Spleen (tissue), 13 donors: ENCODE data around the gene PANK4. TPM values are rescaled to one million over a fixed set of nuclear protein-coding genes. Genes with fewer than 3 reads are reported as not detected.

ENCODE experiments used
- DNase-seq: peaks from one replicate; pipeline ENCODE4 v3.0.0-alpha.2; 2020
- H3K27ac ChIP-seq, 8 donors: fragments of 200-600 bp; sonication (generic) in 7 of 8; 1 replicate in 4 of 8; 2 replicates in 4 of 8; pipeline versions ENCODE4 v1.5.0 to v1.8.0; 2016 to 2021; ENCODE audit warnings: inconsistent platforms in 4 of 8, mild to moderate bottlenecking in 4 of 8, moderate library complexity in 1 of 8
- H3K27me3 ChIP-seq, 7 donors: fragments of 200-600 bp; sonication (generic) in 6 of 7; replicated peaks in 1 of 7; 1 replicate in 4 of 7; 2 replicates in 3 of 7; pipeline versions ENCODE4 v1.5.0 to v1.8.0; 2016 to 2021; ENCODE audit warnings: inconsistent platforms in 3 of 7, mild to moderate bottlenecking in 1 of 7
- H3K36me3 ChIP-seq, 6 donors: fragments of 200-600 bp; sonication (generic) in 5 of 6; 1 replicate in 4 of 6; 2 replicates in 2 of 6; pipeline versions ENCODE4 v1.5.0 to v1.8.0; 2016 to 2021; ENCODE audit warnings: inconsistent platforms in 2 of 6
- H3K4me1 ChIP-seq, 6 donors: fragments of 200-600 bp; sonication (generic) in 5 of 6; 1 replicate in 3 of 6; 2 replicates in 3 of 6; pipeline versions ENCODE4 v1.5.0 to v1.8.0; 2016 to 2021; ENCODE audit warnings: inconsistent platforms in 3 of 6
- H3K4me3 ChIP-seq, 8 donors: fragments of 200-600 bp; sonication (generic) in 7 of 8; 1 replicate in 4 of 8; 2 replicates in 4 of 8; pipeline versions ENCODE4 v1.5.0 to v1.8.0; 2016 to 2021; ENCODE audit warnings: inconsistent platforms in 4 of 8, mild to moderate bottlenecking in 4 of 8, moderate library complexity in 2 of 8
- H3K9me3 ChIP-seq, 8 donors: fragments of 200-600 bp; sonication (generic) in 7 of 8; 1 replicate in 4 of 8; 2 replicates in 4 of 8; pipeline versions ENCODE4 v1.5.0 to v1.8.0; 2016 to 2021; ENCODE audit warnings: inconsistent platforms in 4 of 8
- POLR2A ChIP-seq, 3 donors: fragments of 450-650 bp; IDR thresholded peaks; one replicate each; pipeline ENCODE4 v1.5.1; 2017; ENCODE audit warnings: antibody characterized with exemption in 3 of 3, mild to moderate bottlenecking in 1 of 3
- POLR2AphosphoS5 ChIP-seq, 3 donors: sonication (generic); formaldehyde crosslinking; IDR thresholded peaks; one replicate each; pipeline ENCODE4 v1.5.1; 2017; ENCODE audit warnings: antibody characterized with exemption in 3 of 3
- WGBS, 5 donors: extraction: QIAGEN DNeasy Blood & Tissue Kit in 3 of 5; methylation state at CpG; one replicate each; pipeline versions ENCODE4 v1.1.5 to v1.1.7; 2013 to 2018; 5-methylcytosine and 5-hydroxymethylcytosine counted together
- intact Hi-C: fragments of 100-400 bp; cut with DNase I; formaldehyde crosslinking; loops from one replicate; pipeline ENCODE4 v1.15.0; 2023; ENCODE audit warnings: low total_unique reads
- long read RNA-seq, 2 donors: transcript quantifications; one replicate each; lab custom pipeline, GENCODE V29; 2026
- polyA plus RNA-seq, 3 donors: library from polyadenylated mRNA; stranded (reverse); fragments of 200-250 nt; gene quantifications; one replicate each; pipeline ENCODE4 v1.2.1, GENCODE V29; 2013
- total RNA-seq, 7 donors: library from RNA; depleted of rRNA in 3 of 7; stranded (reverse); fragments of >200 nt in 3 of 7; fragmentation: NEBNext Ultra II Directional in 4 of 7; extraction: Animal tissue kit (Norgen Biotek cat#: 25700) in 4 of 7; gene quantifications; one replicate each; pipeline versions ENCODE4 v1.1.0 to v1.2.1, GENCODE V29; 2016 to 2021
- TF ChIP-seq, protein P1 (sequence below), 11 experiments: fragments of 200-600 bp in 7 of 11; fragments of 450-650 bp in 4 of 11; sonication (generic) in 4 of 11; IDR thresholded peaks in 8 of 11; conservative IDR thresholded peaks in 3 of 11; 1 replicate in 7 of 11; 2 replicates in 4 of 11; pipeline versions ENCODE4 v1.4.0 to v1.8.0; 2016 to 2021; ENCODE audit warnings: antibody characterized with exemption in 11 of 11, inconsistent platforms in 4 of 11, mild to moderate bottlenecking in 1 of 11
- donor health status: healthy with polysubstance abuse.
- donor health status: DM: no; HTN: no; CAD: no; lungs with moderate emphysema.
- donor health status: DM: no; HTN: no; CAD: no.
- donor health status: Bipolar disorder and iron deficiency.
- donor health status: healthy.
- donor health status: DM: no; HTN: no; CAD: no.
- donor health status: DM: yes; HTN: yes; CAD: no.

PANK4 gene
- total RNA-seq, result 10 to 100 TPM; 34.9 to 49.5 (median 47.6) TPM
- polyA plus RNA-seq, result 10 to 100 TPM; 13.8 to 30.6 (median 14.0) TPM
- long read RNA-seq, donor 1, partial matches to known transcripts, result 0 of 2 reads
- long read RNA-seq, donor 1, other reads (novel, unspliced or antisense), result 0 of 2 reads
- long read RNA-seq, donor 2, partial matches to known transcripts, result 0 of 3 reads
- long read RNA-seq, donor 2, other reads (novel, unspliced or antisense), result 0 of 3 reads

GRCh38 chr1:2525920-2526823 lies at the start of gene PANK4:
Gene PANK4, minus strand, starts transcription at chr1:2526596. Its CDS starts 9 bp downstream, at chr1:2526587.
- TF ChIP-seq POLR2AphosphoS5 (IDR thresholded peaks at IDR 0.05) (peak; percentile 78 to 90 (median 80)), POLR2A (IDR thresholded peaks at IDR 0.05) (no peak)
- TF ChIP-seq, protein P1, sequence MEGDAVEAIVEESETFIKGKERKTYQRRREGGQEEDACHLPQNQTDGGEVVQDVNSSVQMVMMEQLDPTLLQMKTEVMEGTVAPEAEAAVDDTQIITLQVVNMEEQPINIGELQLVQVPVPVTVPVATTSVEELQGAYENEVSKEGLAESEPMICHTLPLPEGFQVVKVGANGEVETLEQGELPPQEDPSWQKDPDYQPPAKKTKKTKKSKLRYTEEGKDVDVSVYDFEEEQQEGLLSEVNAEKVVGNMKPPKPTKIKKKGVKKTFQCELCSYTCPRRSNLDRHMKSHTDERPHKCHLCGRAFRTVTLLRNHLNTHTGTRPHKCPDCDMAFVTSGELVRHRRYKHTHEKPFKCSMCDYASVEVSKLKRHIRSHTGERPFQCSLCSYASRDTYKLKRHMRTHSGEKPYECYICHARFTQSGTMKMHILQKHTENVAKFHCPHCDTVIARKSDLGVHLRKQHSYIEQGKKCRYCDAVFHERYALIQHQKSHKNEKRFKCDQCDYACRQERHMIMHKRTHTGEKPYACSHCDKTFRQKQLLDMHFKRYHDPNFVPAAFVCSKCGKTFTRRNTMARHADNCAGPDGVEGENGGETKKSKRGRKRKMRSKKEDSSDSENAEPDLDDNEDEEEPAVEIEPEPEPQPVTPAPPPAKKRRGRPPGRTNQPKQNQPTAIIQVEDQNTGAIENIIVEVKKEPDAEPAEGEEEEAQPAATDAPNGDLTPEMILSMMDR (IDR thresholded peaks at IDR 0.05 in 8 of 11, conservative IDR thresholded peaks at IDR 0.05 in 3 of 11), result peak in 6 of 11 experiments; percentile 16 to 52 (median 28)
- H3K27ac ChIP-seq, result peak within 1 kb of the TSS; percentile 55 to 93 (median 83)
- H3K36me3 ChIP-seq, result peaks cover 0 to 15% (median 7%) of the 10 kb centered on the region in 6 donors
- H3K4me3 ChIP-seq, result peak within 1 kb of the TSS; percentile 75 to 99 (median 86)
- DNase-seq, result peak; percentile 98
- WGBS, 5 donors, result 0 to 1% (median 0%) methylated on average over 30 to 107 of the region's 107 CpGs
- H3K27me3 ChIP-seq, result peaks cover 0 to 42% (median 17%) of the 10 kb centered on the region in 7 donors
- H3K9me3 ChIP-seq, result no peaks in the 10 kb centered on the region
- intact Hi-C loops, result no loop called here
- peaks cover 43 to 91% (median 77%) of the 10 kb centered on the region in 6 donors for H3K4me1 ChIP-seq

DNA sequence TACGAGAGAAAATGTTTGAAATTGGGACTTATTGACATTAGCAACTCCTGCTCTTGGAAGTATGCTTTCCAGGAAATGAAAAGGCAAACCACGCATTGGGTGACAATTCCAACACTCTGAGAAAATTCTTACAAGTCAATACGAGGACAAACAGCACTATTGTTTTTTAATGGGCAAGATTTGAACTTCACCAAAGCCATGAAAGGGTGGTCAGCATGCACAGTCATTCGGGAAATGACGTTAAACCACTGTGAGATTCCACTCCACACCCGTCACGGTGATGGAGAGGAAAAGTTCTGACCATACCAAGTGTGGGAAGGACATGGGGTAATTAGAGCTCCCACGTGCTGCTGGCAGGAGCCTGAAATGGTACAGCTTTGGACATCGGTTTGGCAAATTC lies 48.0 kb upstream of the PANK4 start:
- peaks cover 26 to 42% (median 39%) of the 10 kb centered on the region in 6 donors for H3K4me1 ChIP-seq
- H3K27ac ChIP-seq, result no peak overlapping the region
- peaks cover 0 to 15% (median 10%) of the 10 kb centered on the region in 8 donors for H3K9me3 ChIP-seq
- 79 to 85% (median 81%) methylated on average over 9 of the region's 9 CpGs for WGBS, 5 donors
- no peaks in the 10 kb centered on the region for H3K36me3 ChIP-seq
- H3K27me3 ChIP-seq, result no peaks in the 10 kb centered on the region
- intact Hi-C loops, result no loop called here
- no peak overlapping the region for H3K4me3 ChIP-seq
- no peak for DNase-seq
- no peak for TF ChIP-seq POLR2A (IDR thresholded peaks at IDR 0.05)
- TF ChIP-seq POLR2AphosphoS5 (IDR thresholded peaks at IDR 0.05), result no peak
- TF ChIP-seq, protein P1 (IDR thresholded peaks at IDR 0.05 in 8 of 11, conservative IDR thresholded peaks at IDR 0.05 in 3 of 11), result no peak

DNA sequence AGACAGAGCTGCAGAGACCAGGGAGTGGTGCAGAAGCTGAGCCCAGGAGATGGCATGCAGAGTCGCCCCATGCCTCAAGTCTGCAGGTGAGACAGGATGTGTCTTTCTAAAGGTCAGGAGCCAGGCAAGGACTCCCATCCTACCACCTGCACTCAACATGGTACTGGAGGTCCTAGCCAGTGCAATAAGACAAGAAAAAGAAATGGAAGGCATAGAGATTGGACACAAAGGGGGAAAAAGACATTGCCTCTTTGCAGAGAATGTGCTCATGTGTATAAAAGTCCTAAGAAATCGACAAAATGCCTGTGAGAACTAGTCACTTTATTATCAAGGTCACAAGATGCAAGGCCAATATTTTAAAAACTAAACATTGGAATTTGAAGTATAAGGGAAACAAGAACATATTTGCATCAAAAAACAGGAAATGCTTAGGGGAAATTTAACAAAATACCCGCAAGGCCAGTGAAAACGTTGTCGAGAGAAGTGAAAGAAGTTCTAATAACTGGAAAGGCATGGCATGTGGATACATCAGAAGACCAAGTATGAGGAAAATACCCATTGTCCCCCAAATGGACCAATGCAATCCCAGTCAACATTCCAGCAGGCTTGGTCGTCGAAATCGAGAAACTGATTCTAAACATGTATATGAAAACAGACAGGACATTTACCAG lies 47.0 kb upstream of the PANK4 start:
- H3K9me3 ChIP-seq, result peaks cover 0 to 15% (median 10%) of the 10 kb centered on the region in 8 donors
- H3K27ac ChIP-seq, result no peak overlapping the region
- H3K27me3 ChIP-seq, result no peaks in the 10 kb centered on the region
- intact Hi-C loops, result no loop called here
- no peak overlapping the region for H3K4me3 ChIP-seq
- 72 to 78% (median 78%) methylated on average over 8 of the region's 8 CpGs for WGBS, 5 donors
- DNase-seq, result no peak
- TF ChIP-seq POLR2AphosphoS5 (IDR thresholded peaks at IDR 0.05) (no peak), POLR2A (IDR thresholded peaks at IDR 0.05) (no peak)
- TF ChIP-seq, protein P1 (IDR thresholded peaks at IDR 0.05 in 8 of 11, conservative IDR thresholded peaks at IDR 0.05 in 3 of 11), result no peak
- H3K4me1 ChIP-seq, result peaks cover 21 to 33% (median 30%) of the 10 kb centered on the region in 6 donors
- no peaks in the 10 kb centered on the region for H3K36me3 ChIP-seq
